HepG2 (cell line): ENCODE data around the gene FUOM. TPM values are rescaled to one million over a fixed set of nuclear protein-coding genes. Genes with fewer than 3 reads are reported as not detected.
"Not testable (repeated sequence)": the region's sequence is repeated elsewhere in the genome, so short reads cannot be mapped to it uniquely, and the experiment has no call there.

ENCODE experiments used
- ATAC-seq: fragments of 200-7000 bp; cut with Tn5 transposase; 3 replicates; pipeline ENCODE4 v1.9.1; 2020; ENCODE audit warnings: mild to moderate bottlenecking, moderate library complexity
- BruUV-seq: library from RNA; stranded (reverse); fragments of 400-500 nt; replicated peaks from 2 replicates; lab custom pipeline; 2021; lab: Mats Ljungman, UMichigan
- CTCF ChIA-PET: fragments of 300-600 bp; formaldehyde crosslinking; extraction: SDS; loops from one replicate; lab custom pipeline; 2021; ENCODE audit warnings: low total read pairs, inconsistent platforms, low intra/inter-chr PET ratio; lab: Yijun Ruan, JAX
- POLR2A ChIA-PET: fragments of 350-600 bp; sonication (Branson Sonifier 250); formaldehyde crosslinking; loops from one replicate; lab custom pipeline; 2020; ENCODE audit warnings: antibody characterized with exemption, inconsistent platforms; lab: Yijun Ruan, JAX
- DNase-seq: peaks from one replicate; pipeline ENCODE4 v3.0.0-alpha.2; 2015; ENCODE audit warnings: low spot score
- FAIRE-seq: peaks from 3 replicates; lab custom pipeline; 2011; peaks lifted over from hg19 to GRCh38; lab: Jason Lieb, UNC
- H2AFZ ChIP-seq: one replicate; pipeline ENCODE4 v1.6.1; 2011; ENCODE audit warnings: low read length, inconsistent platforms
- H3K27ac ChIP-seq: fragments of 300-600 bp; 3 replicates; pipeline ENCODE4 v1.8.0; 2011; ENCODE audit warnings: mixed run types, mild to moderate bottlenecking, mixed read lengths, low read length, inconsistent platforms; ENCODE audit not compliant: insufficient read depth; ENCODE audit errors: extremely low read length
- H3K27me3 ChIP-seq, 2 experiments: fragments of 200-600 bp in 1 of 2; 2 replicates in 1 of 2; 3 replicates in 1 of 2; pipeline versions ENCODE4 v1.6.0 to v1.8.0; 2011; ENCODE audit warnings: low read length in 2 of 2, mild to moderate bottlenecking in 2 of 2, moderate library complexity in 2 of 2, inconsistent platforms in 1 of 2; ENCODE audit not compliant: insufficient read depth in 2 of 2, control insufficient read depth in 1 of 2
- H3K36me3 ChIP-seq, 2 experiments: fragments of 200-600 bp in 1 of 2; replicated peaks in 1 of 2; 2 replicates in 1 of 2; 3 replicates in 1 of 2; pipeline versions ENCODE4 v1.5.1 to v1.8.0; 2011; ENCODE audit warnings: low read length in 2 of 2, inconsistent platforms in 1 of 2; ENCODE audit not compliant: insufficient read depth in 2 of 2, control insufficient read depth in 1 of 2
- H3K4me1 ChIP-seq: 2 replicates; pipeline ENCODE4 v1.5.1; 2012; ENCODE audit warnings: low read length, inconsistent platforms; ENCODE audit not compliant: insufficient read depth
- H3K4me2 ChIP-seq: 2 replicates; pipeline ENCODE4 v1.6.0; 2011; ENCODE audit warnings: low read depth, low read length, inconsistent platforms
- H3K4me3 ChIP-seq, 3 experiments: fragments of 200-600 bp in 1 of 3; sonication (generic), shearing (Covaris generic) in 1 of 3; replicated peaks in 1 of 3; 2 replicates each; pipeline ENCODE4 v1.5.1; 2011 to 2016; ENCODE audit warnings: low read length in 3 of 3, inconsistent platforms in 2 of 3, low read depth in 2 of 3, mild to moderate bottlenecking in 2 of 3, control low read depth in 1 of 3, mixed read lengths in 1 of 3; ENCODE audit not compliant: insufficient read depth in 1 of 3
- H3K79me2 ChIP-seq: one replicate; pipeline ENCODE4 v1.6.1; 2011; ENCODE audit warnings: low read length, inconsistent platforms; ENCODE audit not compliant: insufficient read depth
- H3K9ac ChIP-seq: 2 replicates; pipeline ENCODE4 v1.6.0; 2011; ENCODE audit warnings: mild to moderate bottlenecking, low read depth, low read length, inconsistent platforms; ENCODE audit not compliant: insufficient read depth
- H3K9me3 ChIP-seq: 2 replicates; pipeline ENCODE4 v1.5.1; 2012; ENCODE audit warnings: mild to moderate bottlenecking, low read length
- H4K20me1 ChIP-seq: 2 replicates; pipeline ENCODE4 v1.6.0; 2011; ENCODE audit warnings: inconsistent platforms, mild to moderate bottlenecking, low read length, moderate library complexity; ENCODE audit not compliant: insufficient read depth
- AGO2 ChIP-seq: fragments of 200-400 bp; formaldehyde crosslinking; optimal IDR thresholded peaks from 2 replicates; pipeline ENCODE3; 2017; ENCODE audit warnings: mild to moderate bottlenecking, low read depth, low read length, moderate library complexity
- CREB1 ChIP-seq, 2 experiments: fragments of 450-650 bp in 1 of 2; IDR thresholded peaks; 2 replicates each; pipeline ENCODE4 v1.6.1; 2016 to 2017; ENCODE audit warnings: control low read depth in 1 of 2, mild to moderate bottlenecking in 1 of 2, missing compliant biosample characterization in 1 of 2, missing genetic modification characterization in 1 of 2
- DR1 ChIP-seq: sonication (generic); formaldehyde crosslinking; IDR thresholded peaks from 2 replicates; pipeline ENCODE4 v1.8.0; 2021; ENCODE audit warnings: mild to moderate bottlenecking, missing genetic modification reagents, inconsistent platforms
- ETV5 ChIP-seq: IDR thresholded peaks from 2 replicates; pipeline ENCODE4 v1.6.1; 2018; ENCODE audit warnings: missing biosample characterization, missing genetic modification reagents, inconsistent platforms, borderline replicate concordance
- POLR2G ChIP-seq: fragments of 200-400 bp; formaldehyde crosslinking; IDR thresholded peaks from 2 replicates; pipeline ENCODE4 v1.6.1; 2018; ENCODE audit warnings: mild to moderate bottlenecking, low read depth, low read length, moderate library complexity
- ZNF160 ChIP-seq: sonication (generic); formaldehyde crosslinking; IDR thresholded peaks from 2 replicates; pipeline ENCODE4 v1.8.0; 2022; ENCODE audit warnings: mild to moderate bottlenecking, inconsistent platforms, missing genetic modification reagents
- ZNF331 ChIP-seq: sonication (generic); formaldehyde crosslinking; IDR thresholded peaks from 2 replicates; pipeline ENCODE4 v1.4.0; 2020; ENCODE audit warnings: missing genetic modification reagents
- ZNF572 ChIP-seq: sonication (generic); formaldehyde crosslinking; IDR thresholded peaks from 2 replicates; pipeline ENCODE4 v1.5.1; 2020; ENCODE audit warnings: mild to moderate bottlenecking, missing genetic modification reagents
- ZNF616 ChIP-seq: sonication (generic); formaldehyde crosslinking; IDR thresholded peaks from 2 replicates; pipeline ENCODE4 v1.5.0; 2020; ENCODE audit warnings: low read depth, mild to moderate bottlenecking, missing genetic modification reagents
- ZNF670 ChIP-seq: sonication (generic); formaldehyde crosslinking; IDR thresholded peaks from 2 replicates; pipeline ENCODE4 v1.8.0; 2022; ENCODE audit warnings: mild to moderate bottlenecking, missing genetic modification reagents, borderline replicate concordance
- WGBS: methylation state at CpG from one replicate; pipeline ENCODE4 v1.1.6; 2017; ENCODE audit warnings: low lambda C conversion rate; 5-methylcytosine and 5-hydroxymethylcytosine counted together
- in situ Hi-C: cut with HindIII; loops from 2 replicates; pipeline ENCODE4 v1.10.0; 2017; ENCODE audit warnings: low pct_unique_long_range_greater_than_20kb; ENCODE audit not compliant: extremely low pct_ligation_motif_present
- intact Hi-C: fragments of 100-400 bp; cut with micrococcal nuclease; formaldehyde crosslinking; loops from one replicate; pipeline ENCODE4 v1.10.0; 2022; ENCODE audit not compliant: unreplicated experiment
- polyA plus RNA-seq, 8 experiments: library from polyadenylated mRNA; depleted of rRNA in 3 of 8; stranded (reverse) in 7 of 8; unstranded in 1 of 8; fragments of >200 nt; fragmentation: Illumina TruSeq in 4 of 8; extraction: Trizol in 4 of 8; gene quantifications; 2 replicates each; pipeline versions ENCODE4 v1.2.1 to v1.2.3, GENCODE V29; 2011 to 2016; ENCODE audit warnings: low read depth in 4 of 8, missing spikeins in 1 of 8, mixed read lengths in 1 of 8; ENCODE audit not compliant: insufficient read depth in 1 of 8
- total RNA-seq, 5 experiments: library from RNA; depleted of rRNA; stranded (reverse); fragments of >200 nt; fragmentation: Illumina TruSeq; extraction: Trizol; gene quantifications; 2 replicates each; pipeline ENCODE4 v1.2.3, GENCODE V29; 2016; ENCODE audit warnings: low read depth in 1 of 5

The FUOM gene
- total and polyA plus RNA-seq, 2 of the 13 experiments (the other 11 are each of a cell fraction or from before 2014, with no cell fraction given): 27.5 to 60.4 TPM

DNA sequence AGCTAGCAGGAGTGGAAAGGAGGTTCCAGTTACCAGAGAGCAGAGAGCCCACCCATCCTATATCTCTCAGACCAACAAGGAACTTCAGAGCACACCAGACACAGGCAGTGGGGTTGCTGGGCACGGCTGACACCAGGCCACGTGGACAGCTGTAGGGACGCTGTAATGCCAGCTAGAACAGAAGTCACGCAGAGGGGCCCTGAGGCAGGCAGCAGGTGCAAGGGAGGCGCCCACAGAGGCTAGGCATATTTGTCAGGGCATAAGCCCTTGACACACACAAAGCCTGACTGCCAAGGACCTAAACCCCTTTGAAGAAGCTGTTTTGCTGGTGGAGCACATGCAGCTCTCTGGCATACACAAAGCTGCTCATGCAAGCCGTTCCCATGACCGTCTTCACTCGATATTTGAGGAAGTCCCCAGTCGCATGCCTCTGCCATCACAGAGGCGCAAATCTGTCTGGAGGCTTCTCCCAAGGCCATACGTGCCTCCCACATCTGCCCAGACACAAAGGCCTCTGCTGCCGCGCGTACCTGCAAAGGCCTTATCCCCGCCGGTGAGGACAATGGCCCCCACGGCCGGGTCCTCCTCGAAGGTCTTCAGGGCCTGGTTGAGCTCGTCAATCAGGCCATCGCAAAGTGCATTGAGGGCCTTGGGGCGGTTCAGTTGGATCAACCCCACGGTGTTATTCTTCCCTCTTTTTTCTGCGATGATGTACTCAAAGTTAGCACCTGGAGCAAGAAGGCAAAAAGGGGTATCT lies 12.4 kb upstream of the FUOM start:
- Histone ChIP-seq H3K9ac (no peak overlapping the region), H2AFZ (no peak overlapping the region), H3K4me3 (no peak overlapping the region), H3K27me3 (no peaks in the 10 kb centered on the region), H3K36me3 (peaks cover 29 to 49% of the 10 kb centered on the region in 2 experiments)
- in situ Hi-C loops: no loop called here
- POLR2A ChIA-PET: interaction anchor here (4.5 kb wide), 1 partner anchor 11 kb away, joined by 55 read pairs; the partner anchor contains the start of gene FUOM
- no peak for DNase-seq
- no peak for FAIRE-seq
- 98% methylated on average over 22 of the region's 24 CpGs for WGBS
- no peak for ATAC-seq
- TSS peak; percentile 47 for BruUV-seq
- no peak for TF ChIP-seq ETV5 (CRISPR knock-in tag)
- TF ChIP-seq DR1 (CRISPR knock-in tag): no peak
- no peak for TF ChIP-seq ZNF331
- TF ChIP-seq, all 625 proteins: peak for 0
- Histone ChIP-seq H3K79me2 (peaks cover 5% of the 10 kb centered on the region), H3K4me2 (no peak overlapping the region), H3K27ac (no peak overlapping the region), H3K4me1 (peaks cover 18% of the 10 kb centered on the region), H3K9me3 (no peaks in the 10 kb centered on the region), H4K20me1 (no peaks in the 10 kb centered on the region)
- intact Hi-C loops: loop anchor here (10.0 kb wide), 1 partner anchor 45 kb away; no protein-coding TSS in a partner anchor
- CTCF ChIA-PET: no interaction called here

DNA sequence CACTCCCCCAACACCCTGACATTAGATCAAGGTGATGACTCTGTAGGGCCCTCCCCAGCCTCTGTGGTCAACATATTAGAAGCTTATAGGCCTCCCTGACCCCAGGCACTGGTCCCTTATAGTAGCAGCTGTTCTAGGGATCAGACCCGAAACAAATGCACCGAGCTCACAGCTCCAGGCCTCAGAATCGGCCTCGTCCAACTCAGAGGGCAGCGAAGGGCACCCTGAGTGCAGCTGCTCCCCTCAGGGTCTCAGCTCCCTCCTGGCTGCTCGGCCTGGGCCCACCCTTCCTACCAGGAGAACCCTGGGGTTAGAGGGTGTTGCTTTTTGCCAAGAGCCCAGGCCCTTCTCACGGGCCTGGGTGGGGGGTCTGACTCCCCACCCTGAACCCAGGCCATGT lies 10.3 kb upstream of the FUOM start:
- H3K27me3 ChIP-seq: no peaks in the 10 kb centered on the region
- H3K36me3 ChIP-seq: peaks cover 37 to 62% of the 10 kb centered on the region in 2 experiments
- no peak overlapping the region for H2AFZ ChIP-seq
- POLR2A ChIA-PET: interaction anchor here (1.4 to 2.8 kb wide), 2 partner anchors 10 kb away, joined by 4 to 12 read pairs; partner anchors contain the start of gene FUOM
- H3K27ac ChIP-seq: no peak overlapping the region
- no peaks in the 10 kb centered on the region for H3K9me3 ChIP-seq
- DNase-seq (no peak), FAIRE-seq (no peak), ATAC-seq (no peak)
- no peak overlapping the region for H3K4me2 ChIP-seq
- no peak overlapping the region for H3K4me3 ChIP-seq
- no peaks in the 10 kb centered on the region for H4K20me1 ChIP-seq
- H3K4me1 ChIP-seq: peaks cover 12% of the 10 kb centered on the region
- CTCF ChIA-PET: no interaction called here
- in situ Hi-C loops (no loop called here), intact Hi-C loops (no loop called here)
- no peak overlapping the region for H3K9ac ChIP-seq
- no TSS peak for BruUV-seq
- 98% methylated on average over 6 of the region's 7 CpGs for WGBS
- peaks cover 5% of the 10 kb centered on the region for H3K79me2 ChIP-seq
- no peak for TF ChIP-seq ZNF616 (CRISPR knock-in tag)
- TF ChIP-seq AGO2: peak; percentile 51
- no peak for TF ChIP-seq ZNF160 (CRISPR knock-in tag)
- TF ChIP-seq POLR2G: no peak
- TF ChIP-seq ZNF670: no peak
- no peak for TF ChIP-seq ZNF572 (CRISPR knock-in tag)
- TF ChIP-seq CREB1 (IDR thresholded peaks at IDR 0.05): no peak
- TF ChIP-seq CREB1 (CRISPR knock-in tag; IDR thresholded peaks at IDR 0.05): no peak

DNA sequence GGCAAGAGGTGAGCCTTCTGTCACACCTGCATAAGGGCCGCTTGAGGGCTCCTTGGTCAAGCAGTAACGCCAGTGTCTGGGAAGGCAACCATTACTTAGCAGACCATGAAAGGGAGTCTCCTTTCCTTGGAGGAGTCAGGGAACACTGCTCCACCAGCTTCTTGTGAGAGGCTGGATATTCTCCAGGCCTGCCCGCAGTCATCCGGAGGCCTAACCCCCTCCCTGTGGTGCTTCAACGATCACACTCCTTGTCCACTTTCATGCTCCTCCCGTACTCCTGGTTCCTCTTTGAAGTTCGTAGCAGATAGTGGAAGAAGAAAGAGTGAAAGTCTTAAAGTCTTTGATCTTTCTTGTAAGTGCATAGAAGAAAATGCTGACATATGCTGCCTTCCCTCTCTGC lies 9.6 kb upstream of the FUOM start:
- BruUV-seq, intact Hi-C loops, H3K9me3 ChIP-seq, CTCF ChIA-PET, H3K27ac ChIP-seq, DNase-seq, H3K4me2 ChIP-seq, ATAC-seq, H3K27me3 ChIP-seq, H4K20me1 ChIP-seq, H2AFZ ChIP-seq, H3K79me2 ChIP-seq, FAIRE-seq, H3K4me3 ChIP-seq, in situ Hi-C loops, H3K9ac ChIP-seq: not testable (repeated sequence)
- Histone ChIP-seq H3K4me1 (peaks cover 12% of the 10 kb centered on the region), H3K36me3 (peaks cover 39 to 68% of the 10 kb centered on the region in 2 experiments)
- POLR2A ChIA-PET: interaction anchor here (1.4 to 2.8 kb wide), 2 partner anchors 9 to 11 kb away, joined by 4 to 12 read pairs; partner anchors contain the start of gene FUOM
- WGBS: 100% methylated on average over 1 of the region's 7 CpGs
